HUES6 (cell line): Measurements from ENCODE around the gene NEK1.
"Not testable (repeated sequence)": the region's sequence is repeated elsewhere in the genome, so short reads cannot be mapped to it uniquely, and the experiment has no call there.

Experiments used
- H3K27ac ChIP-seq: 2 replicates; pipeline ENCODE4 v1.7.0; 2013; ENCODE audit warnings: low read depth, mild to moderate bottlenecking, low read length, inconsistent platforms
- H3K27me3 ChIP-seq: 2 replicates; pipeline ENCODE4 v1.6.1; 2013; ENCODE audit warnings: low read length; ENCODE audit not compliant: control insufficient read depth, insufficient read depth
- H3K36me3 ChIP-seq: 2 replicates; pipeline ENCODE4 v1.6.1; 2013; ENCODE audit warnings: low read length; ENCODE audit not compliant: control insufficient read depth, insufficient read depth
- H3K4me1 ChIP-seq: 2 replicates; pipeline ENCODE4 v1.6.1; 2013; ENCODE audit warnings: low read length; ENCODE audit not compliant: control insufficient read depth, insufficient read depth
- H3K4me3 ChIP-seq: 2 replicates; pipeline ENCODE4 v1.5.1; 2013; ENCODE audit warnings: low read depth, low read length
- H3K9ac ChIP-seq: one replicate; pipeline ENCODE4 v1.6.1; 2013; ENCODE audit warnings: mild to moderate bottlenecking, low read length
- H3K9me3 ChIP-seq: 2 replicates; pipeline ENCODE4 v1.6.1; 2013; ENCODE audit warnings: low read depth, low read length; ENCODE audit not compliant: control insufficient read depth, insufficient read depth

NEK1 gene

GRCh38 chr4:169448935-169449334 is 163.4 kb downstream of the NEK1 start:
- not testable (repeated sequence) for H3K9me3 ChIP-seq, H3K4me1 ChIP-seq, H3K36me3 ChIP-seq, H3K27ac ChIP-seq, H3K9ac ChIP-seq, H3K4me3 ChIP-seq, H3K27me3 ChIP-seq

- H3K9me3 ChIP-seq = peaks cover 4% of the 10 kb centered on the region; the same call in 1 of the 2 replicates
- H3K36me3 ChIP-seq = no peaks in the 10 kb centered on the region
- no peak overlapping the region for H3K27ac ChIP-seq
- H3K4me1 ChIP-seq = no peaks in the 10 kb centered on the region
- H3K27me3 ChIP-seq = no peaks in the 10 kb centered on the region
- no peak overlapping the region for H3K9ac ChIP-seq
- no peak overlapping the region for H3K4me3 ChIP-seq
These were observed 165.6 kb downstream of the NEK1 start for GRCh38 chr4:169446824-169447223.

- Histone ChIP-seq H3K27me3 (no peaks in the 10 kb centered on the region), H3K4me1 (no peaks in the 10 kb centered on the region), H3K27ac (no peak overlapping the region), H3K36me3 (no peaks in the 10 kb centered on the region), H3K9ac (no peak overlapping the region), H3K9me3 (peaks cover 4% of the 10 kb centered on the region; the same call in 1 of the 2 replicates), H3K4me3 (no peak overlapping the region)
These were observed 168.6 kb downstream of the NEK1 start for GRCh38 chr4:169443748-169444147.

GRCh38 chr4:169440446-169440845 is 171.9 kb downstream of the NEK1 start:
- H3K9ac ChIP-seq = no peak overlapping the region
- H3K9me3 ChIP-seq = peaks cover 4% of the 10 kb centered on the region; the same call in 1 of the 2 replicates
- no peaks in the 10 kb centered on the region for H3K36me3 ChIP-seq
- no peak overlapping the region for H3K4me3 ChIP-seq
- no peak overlapping the region for H3K27ac ChIP-seq
- no peaks in the 10 kb centered on the region for H3K4me1 ChIP-seq
- H3K27me3 ChIP-seq = no peaks in the 10 kb centered on the region

- Histone ChIP-seq H3K27me3 (no peaks in the 10 kb centered on the region), H3K9ac (no peak overlapping the region), H3K4me1 (no peaks in the 10 kb centered on the region), H3K9me3 (peaks cover 4% of the 10 kb centered on the region; the same call in 1 of the 2 replicates), H3K27ac (no peak overlapping the region), H3K4me3 (no peak overlapping the region), H3K36me3 (no peaks in the 10 kb centered on the region)
These were observed 173.1 kb downstream of the NEK1 start for GRCh38 chr4:169439244-169439643.

- Histone ChIP-seq H3K9me3 (no peaks in the 10 kb centered on the region), H3K36me3 (no peaks in the 10 kb centered on the region), H3K4me3 (no peak overlapping the region), H3K27ac (no peak overlapping the region), H3K27me3 (no peaks in the 10 kb centered on the region), H3K9ac (no peak overlapping the region), H3K4me1 (no peaks in the 10 kb centered on the region)
These were observed 174.3 kb downstream of the NEK1 start for GRCh38 chr4:169438057-169438480.

GRCh38 chr4:169437299-169438047 is 174.9 kb downstream of the NEK1 start:
- H3K27me3 ChIP-seq = no peaks in the 10 kb centered on the region
- no peaks in the 10 kb centered on the region for H3K4me1 ChIP-seq
- no peaks in the 10 kb centered on the region for H3K9me3 ChIP-seq
- no peak overlapping the region for H3K27ac ChIP-seq
- H3K36me3 ChIP-seq = no peaks in the 10 kb centered on the region
- no peak overlapping the region for H3K4me3 ChIP-seq
- no peak overlapping the region for H3K9ac ChIP-seq

- no peaks in the 10 kb centered on the region for H3K4me1 ChIP-seq
- no peak overlapping the region for H3K4me3 ChIP-seq
- no peaks in the 10 kb centered on the region for H3K9me3 ChIP-seq
- no peak overlapping the region for H3K27ac ChIP-seq
- H3K36me3 ChIP-seq = no peaks in the 10 kb centered on the region
- H3K27me3 ChIP-seq = no peaks in the 10 kb centered on the region
- H3K9ac ChIP-seq = no peak overlapping the region
These were observed 175.6 kb downstream of the NEK1 start for GRCh38 chr4:169436734-169437133.

- Histone ChIP-seq H3K4me1 (no peaks in the 10 kb centered on the region), H3K4me3 (no peak overlapping the region), H3K9ac (no peak overlapping the region), H3K27ac (no peak overlapping the region), H3K27me3 (no peaks in the 10 kb centered on the region), H3K36me3 (0 out of 2 replicates have a peak, but pooled peaks cover 6% of the 10 kb centered on the region), H3K9me3 (no peaks in the 10 kb centered on the region)
These were observed 184.0 kb downstream of the NEK1 start for GRCh38 chr4:169428376-169428775.

GRCh38 chr4:169427727-169428126 is 184.7 kb downstream of the NEK1 start:
- not testable (repeated sequence) for H3K9me3 ChIP-seq, H3K4me1 ChIP-seq, H3K36me3 ChIP-seq, H3K9ac ChIP-seq, H3K27me3 ChIP-seq, H3K4me3 ChIP-seq, H3K27ac ChIP-seq

GRCh38 chr4:169420291-169420690 is 192.1 kb downstream of the NEK1 start:
- no peaks in the 10 kb centered on the region for H3K27me3 ChIP-seq
- H3K27ac ChIP-seq = no peak overlapping the region
- H3K4me1 ChIP-seq = peaks cover 8% of the 10 kb centered on the region; the same call in 1 of the 2 replicates
- no peak overlapping the region for H3K9ac ChIP-seq
- no peak overlapping the region for H3K4me3 ChIP-seq
- H3K36me3 ChIP-seq = 0 out of 2 replicates have a peak, but pooled peaks cover 6% of the 10 kb centered on the region
- no peaks in the 10 kb centered on the region for H3K9me3 ChIP-seq
